ENCODE measurements around the gene KDF1.

DNA sequence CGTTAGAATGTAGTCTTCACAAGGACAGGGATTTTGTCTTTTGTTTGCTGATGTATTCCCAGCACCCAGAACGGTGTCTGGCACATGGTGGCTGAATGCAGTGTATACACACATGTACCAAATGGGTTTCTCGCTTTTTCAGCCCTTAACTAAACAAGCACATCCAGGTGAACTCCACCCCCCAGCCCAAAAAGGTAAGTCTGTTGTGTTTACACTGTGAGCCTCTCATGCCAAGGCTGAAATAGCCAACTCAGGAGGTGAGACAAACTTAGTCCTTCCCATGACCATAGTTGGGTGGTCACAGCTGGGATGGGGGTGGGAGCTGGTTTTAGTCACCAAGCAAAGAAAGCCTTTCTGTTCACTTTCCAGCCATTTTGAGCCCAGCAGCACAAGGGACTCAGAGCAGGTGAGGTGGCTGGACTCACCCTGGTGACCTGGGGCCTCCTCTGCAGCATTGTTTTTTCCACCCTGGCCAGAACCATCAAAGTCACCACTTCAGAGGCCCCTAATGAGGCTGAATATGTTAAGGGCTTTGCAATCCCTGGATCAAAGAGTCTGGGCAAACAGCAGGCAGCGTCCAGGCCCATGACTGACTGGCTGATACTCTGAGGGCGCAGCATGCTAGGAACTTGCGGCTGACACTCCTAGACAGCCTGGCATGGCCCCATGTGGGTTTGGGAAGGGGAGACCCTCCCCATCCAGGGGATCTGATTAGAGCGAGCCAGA, 43.6 kb upstream of the KDF1 start:
- TF ChIP-seq, protein P1, sequence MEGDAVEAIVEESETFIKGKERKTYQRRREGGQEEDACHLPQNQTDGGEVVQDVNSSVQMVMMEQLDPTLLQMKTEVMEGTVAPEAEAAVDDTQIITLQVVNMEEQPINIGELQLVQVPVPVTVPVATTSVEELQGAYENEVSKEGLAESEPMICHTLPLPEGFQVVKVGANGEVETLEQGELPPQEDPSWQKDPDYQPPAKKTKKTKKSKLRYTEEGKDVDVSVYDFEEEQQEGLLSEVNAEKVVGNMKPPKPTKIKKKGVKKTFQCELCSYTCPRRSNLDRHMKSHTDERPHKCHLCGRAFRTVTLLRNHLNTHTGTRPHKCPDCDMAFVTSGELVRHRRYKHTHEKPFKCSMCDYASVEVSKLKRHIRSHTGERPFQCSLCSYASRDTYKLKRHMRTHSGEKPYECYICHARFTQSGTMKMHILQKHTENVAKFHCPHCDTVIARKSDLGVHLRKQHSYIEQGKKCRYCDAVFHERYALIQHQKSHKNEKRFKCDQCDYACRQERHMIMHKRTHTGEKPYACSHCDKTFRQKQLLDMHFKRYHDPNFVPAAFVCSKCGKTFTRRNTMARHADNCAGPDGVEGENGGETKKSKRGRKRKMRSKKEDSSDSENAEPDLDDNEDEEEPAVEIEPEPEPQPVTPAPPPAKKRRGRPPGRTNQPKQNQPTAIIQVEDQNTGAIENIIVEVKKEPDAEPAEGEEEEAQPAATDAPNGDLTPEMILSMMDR (IDR thresholded peaks at IDR 0.05) = no peak
- no peak for TF ChIP-seq POLR2A (IDR thresholded peaks at IDR 0.05)

All from right lobe of liver (tissue), 4 donors.